ENCODE results near the gene KCTD17. TPM values are rescaled to one million over a fixed set of nuclear protein-coding genes. Genes with fewer than 3 reads are reported as not detected.

KCTD17 gene
- total RNA-seq, 4 donors from 2014 or later: 7.4 to 24.7 (median 20.2) TPM

DNA sequence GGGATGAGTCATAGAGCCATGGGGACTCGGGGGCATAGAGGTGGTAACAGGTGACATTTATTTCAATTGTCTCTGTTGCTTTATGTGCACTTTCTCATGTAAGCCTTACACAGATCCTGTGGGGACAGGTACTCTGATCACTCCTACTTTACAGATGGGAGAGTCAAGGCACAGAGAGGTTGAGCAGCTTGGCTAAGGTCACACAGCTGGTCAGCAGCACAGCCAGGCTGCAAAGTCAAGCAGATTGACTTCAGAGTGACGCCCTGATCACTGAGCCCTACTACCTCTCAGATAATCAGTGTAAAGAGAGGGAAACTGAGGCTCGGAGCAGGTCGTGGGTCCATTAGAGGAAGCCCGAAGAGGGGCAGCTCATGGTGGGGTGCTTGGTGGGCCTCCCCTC, 54.4 kb downstream of the KCTD17 start:
- H3K4me1 ChIP-seq: no peaks in the 10 kb centered on the region
- no peaks in the 10 kb centered on the region for H3K9me3 ChIP-seq
- no peaks in the 10 kb centered on the region for H3K36me3 ChIP-seq
- H3K4me3 ChIP-seq: no peak overlapping the region
- DNase-seq (ENCODE audit: low spot score in 2 of 2): no peak
- TF ChIP-seq, protein P1, sequence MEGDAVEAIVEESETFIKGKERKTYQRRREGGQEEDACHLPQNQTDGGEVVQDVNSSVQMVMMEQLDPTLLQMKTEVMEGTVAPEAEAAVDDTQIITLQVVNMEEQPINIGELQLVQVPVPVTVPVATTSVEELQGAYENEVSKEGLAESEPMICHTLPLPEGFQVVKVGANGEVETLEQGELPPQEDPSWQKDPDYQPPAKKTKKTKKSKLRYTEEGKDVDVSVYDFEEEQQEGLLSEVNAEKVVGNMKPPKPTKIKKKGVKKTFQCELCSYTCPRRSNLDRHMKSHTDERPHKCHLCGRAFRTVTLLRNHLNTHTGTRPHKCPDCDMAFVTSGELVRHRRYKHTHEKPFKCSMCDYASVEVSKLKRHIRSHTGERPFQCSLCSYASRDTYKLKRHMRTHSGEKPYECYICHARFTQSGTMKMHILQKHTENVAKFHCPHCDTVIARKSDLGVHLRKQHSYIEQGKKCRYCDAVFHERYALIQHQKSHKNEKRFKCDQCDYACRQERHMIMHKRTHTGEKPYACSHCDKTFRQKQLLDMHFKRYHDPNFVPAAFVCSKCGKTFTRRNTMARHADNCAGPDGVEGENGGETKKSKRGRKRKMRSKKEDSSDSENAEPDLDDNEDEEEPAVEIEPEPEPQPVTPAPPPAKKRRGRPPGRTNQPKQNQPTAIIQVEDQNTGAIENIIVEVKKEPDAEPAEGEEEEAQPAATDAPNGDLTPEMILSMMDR (IDR thresholded peaks at IDR 0.05): no peak
- TF ChIP-seq EP300 (IDR thresholded peaks at IDR 0.05) (no peak), POLR2A (IDR thresholded peaks at IDR 0.05) (no peak)
- H3K27ac ChIP-seq: no peak overlapping the region
- H3K27me3 ChIP-seq: peaks cover 0 to 23% of the 10 kb centered on the region in 2 donors
- 85 to 89% methylated on average over 5 of the region's 5 CpGs for WGBS, 2 donors

DNA sequence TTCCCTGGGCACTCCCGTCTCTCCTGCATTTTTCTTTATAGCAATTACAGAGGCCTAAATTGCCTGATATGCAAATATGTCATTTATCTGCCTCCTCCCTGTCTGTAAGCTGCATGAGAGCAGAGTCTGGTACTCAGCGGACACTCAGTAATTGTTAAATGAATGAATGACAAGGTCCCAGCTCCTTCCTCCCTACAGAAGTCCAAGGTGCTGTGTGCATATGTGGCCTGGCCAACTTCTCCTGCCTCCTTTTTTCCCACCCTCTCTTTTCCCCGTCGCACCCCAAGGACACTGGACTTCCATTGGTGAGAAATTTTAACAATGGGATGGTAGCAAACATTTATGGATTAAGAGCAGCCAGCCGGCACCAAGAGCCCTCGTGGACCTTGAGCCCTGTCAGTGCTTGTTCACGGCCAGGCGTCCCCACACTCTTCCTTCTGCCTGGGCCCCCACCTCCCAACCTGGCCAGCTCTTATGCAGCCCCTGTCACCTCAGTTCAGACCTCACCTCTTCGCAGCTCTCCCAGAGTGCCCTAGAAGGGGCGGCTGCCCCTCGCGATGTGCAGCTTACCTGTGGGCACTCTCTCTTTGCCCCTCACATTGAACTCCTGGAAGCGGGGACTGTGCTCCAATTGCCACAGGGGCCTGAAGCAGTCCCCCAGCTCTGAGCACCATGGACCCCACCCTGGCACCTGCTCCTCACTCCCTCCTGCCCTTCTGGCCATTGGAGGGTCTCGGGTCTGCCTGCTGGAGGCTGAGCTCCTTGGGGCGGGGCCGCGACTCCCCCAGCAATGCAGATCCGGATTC, 56.5 kb downstream of the KCTD17 start:
- Histone ChIP-seq H3K36me3 (no peaks in the 10 kb centered on the region), H3K4me1 (no peaks in the 10 kb centered on the region), H3K4me3 (no peak overlapping the region), H3K9me3 (no peaks in the 10 kb centered on the region), H3K27ac (no peak overlapping the region), H3K27me3 (peaks cover 0 to 26% of the 10 kb centered on the region in 2 donors)
- no peak for TF ChIP-seq POLR2A (IDR thresholded peaks at IDR 0.05)
- no peak for TF ChIP-seq EP300 (IDR thresholded peaks at IDR 0.05)
- TF ChIP-seq, protein P1 (IDR thresholded peaks at IDR 0.05): no peak
- DNase-seq (ENCODE audit: low spot score in 2 of 2): no peak
- 82 to 85% methylated on average over 18 of the region's 18 CpGs for WGBS, 2 donors

DNA sequence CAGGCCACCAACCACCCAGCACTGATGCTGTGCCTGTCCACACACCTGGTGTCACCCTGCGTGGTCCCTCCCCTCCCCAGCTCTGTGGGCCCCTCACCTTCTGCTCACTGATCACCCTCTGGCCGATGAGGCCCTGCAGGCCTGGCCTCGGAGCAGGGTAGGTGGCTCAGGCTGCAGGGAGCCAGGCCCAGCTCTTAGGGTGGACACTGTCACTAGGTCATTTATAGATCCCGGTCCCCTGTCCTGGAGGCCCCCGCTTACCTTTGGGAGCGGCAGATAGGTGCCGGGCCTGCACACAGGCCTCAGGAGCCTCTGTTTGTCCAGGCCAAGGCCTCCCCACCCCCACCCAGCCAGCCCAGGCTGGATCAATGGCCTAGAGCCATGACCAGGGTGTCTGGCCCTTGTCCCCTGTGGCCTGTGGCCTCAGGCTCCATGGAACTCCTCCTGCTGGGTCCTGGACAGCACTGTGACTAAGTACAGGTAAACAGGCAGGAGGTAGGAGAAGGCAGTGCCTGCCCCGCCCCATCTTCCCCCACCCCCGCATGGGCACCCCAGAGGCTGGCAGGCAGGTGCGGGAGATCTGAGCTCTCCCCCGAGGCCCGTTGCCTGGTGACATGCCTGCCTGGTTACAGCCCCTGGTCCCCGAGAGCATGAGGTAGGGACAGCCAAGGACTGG, 57.8 kb downstream of the KCTD17 start, which contains the start of gene TMPRSS6:
Gene TMPRSS6 (minus strand): TSS at position 472 of the 676 bp plus-strand sequence. CDS start 6,296 bp downstream, outside the sequence.
- no peak for DNase-seq (ENCODE audit: low spot score in 2 of 2)
- TF ChIP-seq EP300 (IDR thresholded peaks at IDR 0.05): no peak
- TF ChIP-seq, protein P1 (IDR thresholded peaks at IDR 0.05): no peak
- TF ChIP-seq POLR2A (IDR thresholded peaks at IDR 0.05): no peak
- Histone ChIP-seq H3K4me3 (no peak within 1 kb of the TSS), H3K4me1 (no peaks in the 10 kb centered on the region), H3K9me3 (no peaks in the 10 kb centered on the region), H3K36me3 (no peaks in the 10 kb centered on the region), H3K27ac (no peak within 1 kb of the TSS), H3K27me3 (peaks cover 0 to 13% of the 10 kb centered on the region in 2 donors)
- 79 to 91% methylated on average over 6 to 11 of the region's 13 CpGs for WGBS, 2 donors

DNA sequence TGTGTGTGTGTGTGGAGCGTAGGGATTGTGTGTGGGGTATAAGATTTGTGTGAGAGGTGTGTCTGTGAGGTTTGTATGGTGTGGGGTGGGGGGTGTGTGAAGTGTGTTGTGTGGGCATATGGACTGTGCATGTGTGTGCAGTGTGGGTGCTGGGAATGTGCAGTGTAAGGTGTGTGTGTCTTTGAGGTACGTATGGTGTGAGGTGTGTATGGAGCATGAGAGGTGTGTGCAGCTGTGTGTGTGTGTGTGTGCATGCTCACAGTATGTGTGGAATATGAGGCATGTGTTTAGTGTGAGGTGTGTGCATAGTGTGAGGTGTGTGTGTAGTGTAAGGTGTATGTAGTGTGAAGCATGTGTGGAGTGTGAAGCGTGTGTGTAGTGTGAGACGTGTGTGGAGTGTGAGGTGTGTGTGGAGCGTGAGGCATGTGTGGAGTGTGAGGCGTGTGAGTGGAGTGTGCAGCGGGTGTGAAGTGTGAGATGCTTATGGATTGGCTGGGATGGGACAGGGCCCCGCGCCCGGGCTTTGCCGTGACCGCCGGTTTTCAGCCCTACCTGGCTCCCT, 59.7 kb downstream of the KCTD17 start:
- DNase-seq (ENCODE audit: low spot score in 2 of 2): no peak
- H3K27ac ChIP-seq: no peak overlapping the region
- no peaks in the 10 kb centered on the region for H3K4me1 ChIP-seq
- no peaks in the 10 kb centered on the region for H3K9me3 ChIP-seq
- peaks cover 0 to 11% of the 10 kb centered on the region in 2 donors for H3K27me3 ChIP-seq
- no peak overlapping the region for H3K4me3 ChIP-seq
- 89 to 90% methylated on average over 13 of the region's 13 CpGs for WGBS, 2 donors
- TF ChIP-seq, protein P1 (IDR thresholded peaks at IDR 0.05): no peak
- TF ChIP-seq EP300 (IDR thresholded peaks at IDR 0.05): no peak
- no peak for TF ChIP-seq POLR2A (IDR thresholded peaks at IDR 0.05)
- H3K36me3 ChIP-seq: no peaks in the 10 kb centered on the region

All from tibial nerve (tissue), 4 donors.